IgD-negative memory B cell (primary cell): Measurements from ENCODE around the gene CDADC1. TPM values are rescaled to one million over a fixed set of nuclear protein-coding genes. Genes with fewer than 3 reads are reported as not detected.

ENCODE experiments used
- H3K27ac Mint-ChIP-seq, 3 donors: one replicate each; pipeline ENCODE4 v1.8.0; 2020 to 2022; ENCODE audit warnings: mild to moderate bottlenecking in 3 of 3, mixed read lengths in 3 of 3, moderate library complexity in 1 of 3
- H3K27me3 Mint-ChIP-seq: one replicate; pipeline ENCODE4 v1.8.0; 2021; ENCODE audit warnings: mixed read lengths
- H3K36me3 Mint-ChIP-seq: one replicate; pipeline ENCODE4 v1.8.0; 2020; ENCODE audit warnings: mild to moderate bottlenecking, mixed read lengths
- H3K4me1 Mint-ChIP-seq, 3 donors: one replicate each; pipeline ENCODE4 v1.8.0; 2020 to 2022; ENCODE audit warnings: mixed read lengths in 3 of 3, mild to moderate bottlenecking in 1 of 3
- H3K4me3 Mint-ChIP-seq, 4 donors: one replicate each; pipeline ENCODE4 v1.8.0; 2020 to 2022; ENCODE audit warnings: mild to moderate bottlenecking in 4 of 4, mixed read lengths in 4 of 4, moderate library complexity in 3 of 4
- H3K9me3 Mint-ChIP-seq, 3 donors: one replicate each; pipeline ENCODE4 v1.8.0; 2020 to 2021; ENCODE audit warnings: mixed read lengths in 3 of 3, mild to moderate bottlenecking in 1 of 3
- polyA plus RNA-seq: library from polyadenylated mRNA; unstranded; fragments of 300-500 nt; fragmentation: Illumina TruSeq; gene quantifications from one replicate; pipeline ENCODE4 v1.2.3, GENCODE V29; 2021

CDADC1 gene
- polyA plus RNA-seq, 1 donor from 2014 or later = 6.7 TPM

DNA sequence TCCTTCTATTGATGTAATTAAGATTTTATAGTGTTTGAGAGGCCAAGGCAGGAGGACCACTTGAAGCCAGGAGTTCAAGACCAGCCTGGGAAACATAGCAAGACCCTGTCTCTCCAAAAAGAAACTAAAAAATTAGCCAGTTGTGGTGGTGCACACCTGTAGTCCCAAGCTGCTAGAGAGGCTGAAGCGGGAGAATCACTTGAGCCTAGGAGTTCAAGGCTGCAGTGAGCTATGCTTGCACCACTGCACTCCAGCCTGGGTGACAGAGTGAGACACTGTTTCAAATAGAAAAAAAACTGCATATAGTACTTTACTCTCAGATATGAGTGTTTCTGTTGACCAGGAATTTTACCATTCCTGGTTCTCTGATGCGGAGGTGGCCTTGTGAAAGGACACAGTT, 48.9 kb downstream of the CDADC1 start:
- Mint-ChIP-seq H3K27me3 (no peaks in the 10 kb centered on the region), H3K36me3 (peaks cover 2% of the 10 kb centered on the region), H3K4me1 (peaks cover 0 to 4% (median 4%) of the 10 kb centered on the region in 3 donors), H3K27ac (no peak overlapping the region), H3K4me3 (no peak overlapping the region), H3K9me3 (no peaks in the 10 kb centered on the region)

DNA sequence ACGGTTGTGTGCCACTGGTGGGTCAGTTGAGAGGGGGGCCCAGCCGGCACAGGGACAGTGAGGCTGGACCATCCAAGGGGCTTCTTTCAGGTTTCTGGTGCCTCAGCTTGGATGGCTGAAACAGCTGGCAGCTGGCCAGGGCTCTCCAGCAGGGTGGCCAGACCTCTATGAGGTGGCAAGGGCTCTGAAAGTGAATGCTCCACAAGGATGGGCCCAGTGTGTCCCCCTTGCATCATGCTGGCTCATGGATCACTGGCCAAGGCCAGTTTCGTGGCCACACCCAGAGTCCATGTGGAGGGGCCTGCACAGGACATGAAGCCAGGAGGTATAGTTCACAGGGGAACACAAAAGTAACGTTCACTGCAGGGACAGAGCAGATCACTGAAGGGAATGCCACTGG, 49.6 kb downstream of the CDADC1 start:
- no peaks in the 10 kb centered on the region for H3K27me3 Mint-ChIP-seq
- H3K27ac Mint-ChIP-seq = no peak overlapping the region
- H3K4me1 Mint-ChIP-seq = peaks cover 0 to 4% (median 4%) of the 10 kb centered on the region in 3 donors
- no peaks in the 10 kb centered on the region for H3K9me3 Mint-ChIP-seq
- H3K36me3 Mint-ChIP-seq = peaks cover 2% of the 10 kb centered on the region
- no peak overlapping the region for H3K4me3 Mint-ChIP-seq

DNA sequence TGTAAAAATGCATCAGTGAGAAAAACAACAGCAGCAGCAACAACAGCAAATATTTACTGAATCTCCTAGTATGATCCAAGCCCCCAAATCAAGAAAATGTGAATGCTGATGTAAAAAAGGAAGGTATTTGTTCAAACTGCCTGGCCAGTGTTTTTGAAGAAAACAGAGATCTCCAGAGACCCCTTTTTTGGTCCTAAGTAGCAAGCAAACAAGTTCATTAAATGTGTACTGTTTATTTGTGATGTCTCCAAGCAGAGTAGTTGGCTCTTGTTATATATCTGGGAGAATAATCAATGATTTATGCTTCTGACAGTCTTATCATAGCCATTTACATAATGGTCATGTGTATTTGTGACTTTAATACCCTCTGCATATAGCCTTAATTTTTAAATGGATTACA, 50.7 kb downstream of the CDADC1 start:
- no peak overlapping the region for H3K4me3 Mint-ChIP-seq
- H3K27ac Mint-ChIP-seq = no peak overlapping the region
- no peaks in the 10 kb centered on the region for H3K27me3 Mint-ChIP-seq
- no peaks in the 10 kb centered on the region for H3K9me3 Mint-ChIP-seq
- peaks cover 2% of the 10 kb centered on the region for H3K36me3 Mint-ChIP-seq
- peaks cover 0 to 13% (median 7%) of the 10 kb centered on the region in 3 donors for H3K4me1 Mint-ChIP-seq

DNA sequence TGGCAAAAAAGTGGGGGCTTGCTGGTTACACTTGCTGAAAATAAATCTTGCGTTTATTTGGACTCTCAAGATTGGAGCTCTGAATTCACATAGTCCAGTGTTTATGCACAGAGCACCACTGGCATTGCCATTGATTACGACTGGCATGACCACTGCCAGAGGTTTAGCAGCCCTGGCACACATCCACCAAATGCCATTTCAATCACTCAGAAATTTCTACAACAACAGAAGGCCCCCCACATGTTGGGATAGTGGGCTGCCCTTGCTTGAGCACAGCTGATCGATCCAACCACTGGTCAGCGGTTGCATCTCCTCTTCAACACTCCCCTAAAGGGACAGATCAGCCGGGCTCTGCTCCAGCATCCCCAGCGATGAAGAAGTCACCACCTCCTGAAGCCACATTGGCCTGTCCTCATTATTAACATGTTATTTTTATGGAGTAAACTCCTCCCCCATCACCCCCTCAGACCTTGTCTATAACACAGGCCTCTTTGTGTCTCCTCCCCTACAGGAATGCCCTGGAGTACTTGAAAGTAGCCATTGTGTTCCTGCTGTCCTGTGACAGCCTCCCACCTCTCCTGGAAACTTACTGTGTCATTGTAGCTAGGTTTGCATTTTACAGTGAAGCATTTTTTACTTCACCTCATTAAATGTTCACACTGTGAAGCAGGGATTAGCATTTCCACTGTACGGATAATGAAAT, 51.3 kb downstream of the CDADC1 start:
- H3K9me3 Mint-ChIP-seq = no peaks in the 10 kb centered on the region
- peaks cover 0 to 18% (median 9%) of the 10 kb centered on the region in 3 donors for H3K4me1 Mint-ChIP-seq
- no peak overlapping the region for H3K27ac Mint-ChIP-seq
- no peaks in the 10 kb centered on the region for H3K27me3 Mint-ChIP-seq
- H3K4me3 Mint-ChIP-seq = no peak overlapping the region
- H3K36me3 Mint-ChIP-seq = peaks cover under 1% of the 10 kb centered on the region

DNA sequence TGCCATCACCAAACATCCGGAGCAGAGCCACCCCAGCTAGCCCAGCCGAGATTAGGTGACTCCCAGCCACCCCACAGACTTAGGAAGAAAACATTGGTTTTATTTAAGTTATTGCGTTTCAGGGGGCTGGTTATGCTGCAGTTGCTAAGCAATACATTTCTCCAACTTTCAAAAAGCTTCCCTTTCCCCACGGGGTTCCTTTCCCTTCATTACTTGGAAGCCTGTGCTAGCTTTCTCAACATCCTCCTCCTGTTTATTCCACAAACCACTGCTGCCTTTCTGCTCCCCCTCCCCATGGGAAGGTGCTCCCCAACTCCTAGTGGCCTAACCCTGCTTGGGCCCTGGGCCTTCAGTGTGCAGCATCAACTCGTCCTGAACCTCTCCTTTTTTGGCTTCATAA, 52.6 kb downstream of the CDADC1 start:
- H3K27ac Mint-ChIP-seq = no peak overlapping the region
- H3K9me3 Mint-ChIP-seq = no peaks in the 10 kb centered on the region
- no peak overlapping the region for H3K4me3 Mint-ChIP-seq
- no peaks in the 10 kb centered on the region for H3K36me3 Mint-ChIP-seq
- no peaks in the 10 kb centered on the region for H3K27me3 Mint-ChIP-seq
- H3K4me1 Mint-ChIP-seq = peaks cover 0 to 18% (median 9%) of the 10 kb centered on the region in 3 donors

DNA sequence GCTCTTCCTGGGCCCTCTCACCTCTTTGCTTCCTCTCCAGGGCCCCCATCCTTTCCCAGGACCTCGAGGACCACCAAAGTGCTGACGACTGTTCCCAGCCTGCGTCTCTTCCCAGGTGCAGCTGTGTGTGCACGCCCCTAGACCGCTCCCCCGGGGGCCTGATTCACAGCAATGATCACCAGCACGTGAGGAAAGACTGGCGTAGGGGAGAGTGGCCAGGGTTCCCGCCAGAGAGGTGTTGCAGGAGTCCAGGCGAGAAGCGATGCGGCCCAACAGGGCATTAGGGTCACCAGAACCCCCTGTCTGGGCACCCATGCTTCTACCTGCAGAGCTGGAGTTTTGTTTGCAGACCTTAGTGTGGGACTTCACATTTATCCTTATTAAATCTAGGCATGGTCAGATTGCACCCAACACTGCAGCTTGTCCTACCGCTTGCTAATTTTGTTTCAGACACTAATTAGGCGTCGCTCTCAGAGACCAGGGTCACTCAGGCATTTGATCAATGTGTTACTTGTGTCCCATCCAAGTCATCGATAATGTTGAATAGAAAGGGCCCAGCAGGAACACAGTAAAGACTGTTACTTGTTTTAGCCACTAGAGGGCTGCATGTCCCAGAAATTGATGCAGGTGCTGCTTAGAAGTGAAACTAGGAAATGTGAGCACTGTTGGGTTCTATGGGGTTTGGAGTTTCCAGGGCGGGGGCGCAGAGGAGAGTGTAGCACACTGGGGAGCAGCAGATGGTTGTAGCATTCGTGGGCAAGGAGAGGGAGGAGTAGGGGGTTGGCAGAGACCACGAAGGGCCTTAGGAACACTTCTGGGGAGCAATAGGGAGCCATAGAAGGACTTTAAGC, 53.2 kb downstream of the CDADC1 start:
- H3K36me3 Mint-ChIP-seq = no peaks in the 10 kb centered on the region
- peak overlapping the region in 3 of 4 donors; percentile 79 to 90 (median 89) for H3K4me3 Mint-ChIP-seq
- H3K4me1 Mint-ChIP-seq = peaks cover 0 to 18% (median 13%) of the 10 kb centered on the region in 3 donors
- no peaks in the 10 kb centered on the region for H3K27me3 Mint-ChIP-seq
- no peaks in the 10 kb centered on the region for H3K9me3 Mint-ChIP-seq
- peak overlapping the region in 1 of 3 donors; percentile 84 for H3K27ac Mint-ChIP-seq

DNA sequence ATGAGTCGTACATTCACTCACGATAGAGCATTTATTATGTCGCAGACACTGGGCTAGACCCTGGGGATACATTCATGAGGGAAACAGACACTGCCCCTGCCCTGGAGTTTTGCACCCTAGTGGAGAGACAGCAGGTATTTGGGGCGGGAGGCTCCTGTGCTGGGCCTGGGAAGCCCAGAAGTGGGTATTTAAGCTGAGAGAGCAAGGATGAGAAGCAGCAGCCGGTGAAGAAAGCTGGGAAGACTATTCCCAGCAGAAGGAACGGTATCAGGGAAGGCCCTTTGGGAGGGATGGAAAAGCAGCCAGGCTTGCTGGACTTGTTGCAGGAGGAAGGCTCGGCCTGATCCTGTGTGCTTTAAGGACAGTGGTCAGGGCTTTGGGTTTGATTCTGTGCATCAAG, 54.5 kb downstream of the CDADC1 start:
- H3K27me3 Mint-ChIP-seq = no peaks in the 10 kb centered on the region
- H3K4me3 Mint-ChIP-seq = peak overlapping the region in 1 of 4 donors; percentile 52
- H3K9me3 Mint-ChIP-seq = no peaks in the 10 kb centered on the region
- peak overlapping the region in 1 of 3 donors; percentile 84 for H3K27ac Mint-ChIP-seq
- peaks cover 3% of the 10 kb centered on the region for H3K36me3 Mint-ChIP-seq
- peaks cover 0 to 18% (median 15%) of the 10 kb centered on the region in 3 donors for H3K4me1 Mint-ChIP-seq

DNA sequence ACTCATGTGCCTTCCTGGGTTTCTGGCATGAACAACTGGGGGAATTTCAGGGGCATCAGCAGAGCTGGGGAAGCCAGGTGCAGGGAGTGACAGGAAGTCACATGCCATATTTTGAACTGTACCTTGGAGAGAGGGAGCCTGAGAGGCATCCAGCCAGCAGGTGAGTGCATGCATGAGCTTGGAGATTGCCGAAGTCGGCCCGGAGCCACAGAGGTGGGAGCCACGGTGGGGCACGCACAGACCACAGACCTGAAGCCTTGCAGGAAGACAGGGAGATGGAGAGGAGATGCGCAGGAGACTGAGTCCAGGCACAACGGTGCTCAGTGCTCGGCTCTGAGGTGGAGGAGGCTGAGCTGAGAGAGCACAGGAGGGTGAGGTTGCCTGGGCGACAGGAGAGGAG, 55.1 kb downstream of the CDADC1 start:
- Mint-ChIP-seq H3K4me3 (peak overlapping the region in 2 of 4 donors; percentile 42 to 51), H3K9me3 (no peaks in the 10 kb centered on the region), H3K36me3 (peaks cover 3% of the 10 kb centered on the region), H3K4me1 (peaks cover 0 to 18% (median 15%) of the 10 kb centered on the region in 3 donors), H3K27me3 (no peaks in the 10 kb centered on the region), H3K27ac (no peak overlapping the region)

DNA sequence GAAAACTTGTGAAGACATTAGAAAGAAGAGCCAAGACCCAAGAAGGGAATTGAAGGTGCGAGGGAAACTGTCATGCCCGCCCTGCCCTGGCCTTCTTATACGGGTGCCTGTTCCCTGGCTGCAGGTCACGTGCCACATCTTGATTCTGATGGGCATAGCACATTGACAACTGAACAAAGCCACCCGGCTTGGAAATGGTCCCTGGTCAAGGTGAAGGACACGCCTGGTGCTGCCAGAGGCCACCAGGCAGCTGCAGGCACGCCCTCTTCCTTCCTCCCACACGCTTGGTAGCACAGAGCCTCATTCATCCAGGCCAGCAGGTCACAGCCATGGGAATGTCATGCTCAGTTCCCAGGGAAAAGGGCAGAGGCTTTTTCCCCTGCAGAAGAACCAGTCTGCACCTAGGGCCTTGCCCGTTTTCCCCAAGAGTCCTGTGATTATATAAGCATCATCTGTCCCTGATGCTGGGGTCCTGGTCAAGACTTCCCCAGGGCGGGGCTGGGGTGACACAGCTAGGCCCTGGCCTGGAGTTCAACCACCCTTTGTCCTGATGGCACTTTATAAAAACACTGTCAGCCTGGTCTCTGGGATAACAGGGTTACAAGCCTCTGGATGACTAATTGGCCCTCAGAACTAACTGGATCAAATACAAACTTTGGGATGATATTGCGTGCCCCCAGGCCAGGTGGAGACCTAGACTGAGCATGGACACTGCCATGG, 56.0 kb downstream of the CDADC1 start:
- Mint-ChIP-seq H3K4me3 (no peak overlapping the region), H3K4me1 (peaks cover 0 to 18% (median 15%) of the 10 kb centered on the region in 3 donors), H3K36me3 (peaks cover 3% of the 10 kb centered on the region), H3K9me3 (no peaks in the 10 kb centered on the region), H3K27me3 (no peaks in the 10 kb centered on the region), H3K27ac (no peak overlapping the region)

DNA sequence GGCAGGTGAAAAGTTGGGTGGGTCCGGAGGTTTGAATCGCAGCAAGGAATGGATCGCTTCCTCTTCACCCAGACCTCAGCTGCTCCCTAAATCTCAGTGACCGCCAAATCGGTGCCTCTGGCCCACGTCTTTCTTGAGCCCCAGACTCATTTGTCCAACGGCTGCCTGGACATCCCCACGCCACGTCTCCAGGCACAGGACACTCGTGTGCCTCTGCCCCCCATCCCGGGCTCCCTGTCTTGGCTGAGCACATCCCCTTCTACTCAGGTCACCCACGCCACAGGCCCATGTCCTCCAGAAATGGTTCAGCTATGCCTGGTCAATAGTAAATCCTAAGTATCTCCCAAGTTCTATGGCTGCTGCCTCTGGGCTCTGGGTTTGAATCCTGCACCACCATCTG, 56.6 kb downstream of the CDADC1 start:
- peaks cover 0 to 18% (median 15%) of the 10 kb centered on the region in 3 donors for H3K4me1 Mint-ChIP-seq

DNA sequence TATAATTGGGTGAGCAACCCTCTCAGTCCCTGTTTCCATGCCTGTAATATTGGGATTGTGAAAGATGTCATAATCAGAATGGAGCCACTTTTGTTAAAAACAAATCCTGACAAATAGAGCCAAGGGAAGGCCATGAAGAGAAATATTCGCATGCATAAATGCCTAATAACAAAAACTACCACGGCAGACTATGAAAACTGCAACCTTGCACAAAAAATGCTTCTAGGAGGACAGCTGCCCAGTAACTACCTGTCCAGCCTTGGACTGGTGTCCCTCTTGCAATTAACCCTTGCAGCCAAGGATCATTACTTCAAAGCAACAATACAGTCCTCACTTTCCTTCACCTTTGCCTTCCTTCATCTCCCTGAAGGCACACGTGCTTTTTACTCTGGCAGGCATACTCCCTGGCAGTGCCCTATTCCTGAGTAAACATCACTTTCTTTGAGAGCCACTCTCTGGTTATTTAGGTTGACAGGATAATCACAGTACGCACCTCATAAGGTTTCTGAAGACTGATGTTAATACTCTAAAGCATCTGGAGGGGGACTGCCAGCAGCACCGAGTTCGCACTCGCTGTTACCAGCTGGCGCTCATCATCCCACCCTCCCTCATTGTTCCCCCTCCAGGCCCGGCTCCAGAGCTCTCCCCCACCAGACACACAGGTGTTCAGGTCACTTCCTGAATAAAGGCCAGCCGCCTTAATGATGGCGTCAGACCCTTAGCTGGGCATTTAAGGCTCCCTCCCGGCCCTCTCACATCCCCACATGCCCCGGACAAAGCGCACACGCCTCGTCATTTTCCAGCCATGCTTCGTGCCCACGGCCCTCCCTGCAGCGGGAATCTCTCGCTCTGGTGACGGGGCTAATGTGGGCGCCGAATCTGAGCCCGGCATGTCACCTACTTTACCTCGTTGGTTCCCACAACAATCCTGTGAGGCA, 57.3 kb downstream of the CDADC1 start:
- H3K4me1 Mint-ChIP-seq = peaks cover 0 to 18% (median 15%) of the 10 kb centered on the region in 3 donors
- H3K27ac Mint-ChIP-seq = no peak overlapping the region
- H3K9me3 Mint-ChIP-seq = no peaks in the 10 kb centered on the region
- peaks cover 5% of the 10 kb centered on the region for H3K36me3 Mint-ChIP-seq
- no peak overlapping the region for H3K4me3 Mint-ChIP-seq
- H3K27me3 Mint-ChIP-seq = no peaks in the 10 kb centered on the region

More for the DNA sequence above, 56.6 kb downstream of the CDADC1 start:
- Mint-ChIP-seq H3K4me3 (no peak overlapping the region), H3K27ac (no peak overlapping the region), H3K9me3 (no peaks in the 10 kb centered on the region), H3K36me3 (peaks cover 3% of the 10 kb centered on the region), H3K27me3 (no peaks in the 10 kb centered on the region)

DNA sequence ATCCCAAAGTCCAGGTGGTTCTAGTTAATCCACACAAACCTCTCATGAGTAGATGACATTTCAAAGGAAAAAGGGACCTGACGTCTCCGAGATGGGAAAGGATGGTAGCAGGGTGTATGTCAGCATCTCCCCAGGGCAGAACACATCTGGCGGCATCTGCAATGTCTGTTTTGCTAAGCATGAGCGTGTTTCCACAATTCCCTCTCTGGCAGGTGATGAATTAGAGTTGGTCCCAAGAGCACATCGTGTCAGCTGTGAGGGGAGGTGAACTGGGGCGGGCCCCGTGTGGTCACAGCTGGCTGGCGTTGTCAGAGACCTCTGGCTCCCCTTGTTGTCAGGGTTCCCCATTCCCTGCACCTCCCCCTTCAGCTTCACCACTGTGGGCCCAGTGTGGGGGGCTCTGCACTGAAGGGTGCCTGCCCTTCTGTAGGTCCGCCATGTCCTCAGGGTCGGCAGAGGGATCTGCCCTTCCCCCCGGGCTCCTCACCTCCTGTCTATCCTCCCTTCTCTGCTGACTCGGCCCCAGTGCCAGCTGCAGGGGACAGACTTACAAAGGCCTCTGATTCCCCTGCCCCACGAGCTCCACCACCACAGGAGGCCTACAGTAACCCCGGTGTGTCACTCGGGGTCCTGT, 58.2 kb downstream of the CDADC1 start:
- H3K27ac Mint-ChIP-seq = no peak overlapping the region
- no peaks in the 10 kb centered on the region for H3K27me3 Mint-ChIP-seq
- H3K9me3 Mint-ChIP-seq = no peaks in the 10 kb centered on the region
- H3K4me3 Mint-ChIP-seq = peak overlapping the region in 1 of 4 donors; percentile 23
- peaks cover 5% of the 10 kb centered on the region for H3K36me3 Mint-ChIP-seq
- H3K4me1 Mint-ChIP-seq = peaks cover 0 to 18% (median 15%) of the 10 kb centered on the region in 3 donors

DNA sequence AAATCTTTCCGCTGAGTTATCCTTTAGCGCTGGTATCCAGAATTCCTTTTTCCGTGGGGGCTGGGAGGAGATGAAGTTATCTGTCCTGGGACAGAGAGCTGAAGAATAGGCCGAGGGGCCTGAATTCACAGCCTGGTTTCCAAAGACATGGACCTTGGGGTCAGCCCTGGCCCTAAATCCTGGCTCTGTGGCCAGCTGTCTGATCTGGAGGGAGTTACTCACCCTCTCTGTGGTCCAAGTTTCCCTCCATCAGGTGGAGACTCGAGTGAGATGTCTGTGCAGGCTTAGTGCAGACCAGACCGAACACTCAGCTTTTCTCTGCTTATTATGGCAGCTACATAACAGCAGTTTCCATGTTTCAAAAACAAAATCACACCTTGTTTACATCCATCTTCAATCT, 59.6 kb downstream of the CDADC1 start:
- Mint-ChIP-seq H3K27me3 (no peaks in the 10 kb centered on the region), H3K4me3 (no peak overlapping the region), H3K9me3 (no peaks in the 10 kb centered on the region), H3K4me1 (peaks cover 0 to 14% (median 11%) of the 10 kb centered on the region in 3 donors), H3K27ac (no peak overlapping the region), H3K36me3 (peaks cover 7% of the 10 kb centered on the region)
